ENCODE results near the gene PMS1. TPM values are rescaled to one million over a fixed set of nuclear protein-coding genes. Genes with fewer than 3 reads are reported as not detected.
"Not testable (repeated sequence)": the region's sequence is repeated elsewhere in the genome, so short reads cannot be mapped to it uniquely, and the experiment has no call there.

The PMS1 gene
- total RNA-seq, result 16.4 and 22.6 TPM in 2 replicates

DNA sequence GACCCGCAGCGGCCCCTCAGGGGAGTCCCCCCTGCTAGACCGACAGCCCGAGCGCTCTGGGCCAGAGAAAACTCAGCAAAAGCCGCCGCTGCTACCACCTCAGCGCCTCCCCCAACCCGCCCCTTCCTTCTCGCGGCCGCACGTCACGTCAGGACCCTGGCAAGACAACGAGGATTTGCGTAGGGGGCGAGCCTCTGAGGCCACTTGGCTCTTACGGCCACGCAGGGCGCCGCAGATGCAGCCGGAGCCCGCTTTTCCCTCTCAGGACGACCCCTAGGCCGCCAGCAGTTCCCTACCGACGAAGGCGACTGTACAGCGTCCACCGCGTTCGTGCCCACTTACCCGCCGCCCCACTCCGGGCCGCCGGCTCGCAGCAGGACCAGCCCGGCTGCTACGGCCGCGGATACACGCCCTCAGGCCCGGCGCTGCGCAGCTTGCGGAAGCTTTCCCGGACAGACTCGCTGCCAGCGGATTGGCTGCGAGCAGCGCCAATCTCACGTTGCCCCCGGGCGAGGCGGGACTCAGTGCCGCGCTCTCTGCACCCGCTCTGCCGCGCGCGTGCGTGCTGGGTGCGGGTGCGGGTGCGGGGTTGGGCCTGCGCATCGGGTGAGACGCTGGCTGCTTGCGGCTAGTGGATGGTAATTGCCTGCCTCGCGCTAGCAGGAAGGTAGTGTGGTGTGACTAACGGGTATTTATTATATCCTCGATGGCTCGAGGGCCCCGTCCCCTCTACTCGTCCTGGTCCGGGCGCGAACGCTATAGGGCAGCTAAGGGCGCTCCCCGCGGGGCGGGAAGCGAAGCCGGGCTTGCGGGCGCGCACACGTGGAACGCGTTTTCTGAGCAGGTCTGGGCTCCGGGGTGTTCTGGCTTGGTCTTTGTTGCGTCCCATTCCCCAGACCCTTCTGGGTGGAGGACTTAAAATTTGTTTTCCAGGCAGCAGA is at the start of gene PMS1, which contains the start of gene ORMDL1:
TSS of gene PMS1 (plus strand) at position 524 of the 941 bp plus-strand sequence. CDS start 7,360 bp downstream, outside the sequence.
TSS of gene ORMDL1 (minus strand) at position 413 of the 941 bp plus-strand sequence. CDS start 1,744 bp downstream, outside the sequence.
- DNase-seq (ENCODE audit: low read depth, low spot score), result peak; percentile 82

DNA sequence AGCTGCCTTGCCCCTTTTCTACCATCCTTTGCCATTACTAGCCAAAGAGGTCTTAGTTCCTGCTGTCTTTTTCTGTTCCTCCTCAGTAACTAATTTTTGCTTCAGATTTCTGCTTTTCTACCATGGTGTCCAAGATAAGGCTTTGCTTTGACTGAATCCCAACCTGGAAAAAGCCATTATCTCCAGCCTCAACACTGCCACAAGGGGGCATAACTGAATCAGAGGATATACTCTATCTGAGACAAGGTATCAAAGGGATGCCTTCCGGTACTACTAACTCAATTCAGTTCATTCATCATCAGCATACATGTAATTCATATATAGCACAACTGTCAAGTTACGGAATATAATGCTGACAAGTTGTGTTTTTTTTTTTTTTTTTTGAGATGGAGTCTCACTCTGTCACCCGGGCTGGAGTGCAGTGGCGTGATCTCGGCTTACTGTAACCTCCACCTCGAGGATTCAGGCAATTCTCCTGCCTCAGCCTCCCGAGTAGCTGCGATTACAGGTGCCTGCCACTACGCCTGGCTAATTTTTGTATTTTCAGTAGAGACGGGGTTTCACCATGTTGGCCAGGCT is 33.1 kb upstream of the PMS1 start:
- no peak for DNase-seq (ENCODE audit: low read depth, low spot score)

DNA sequence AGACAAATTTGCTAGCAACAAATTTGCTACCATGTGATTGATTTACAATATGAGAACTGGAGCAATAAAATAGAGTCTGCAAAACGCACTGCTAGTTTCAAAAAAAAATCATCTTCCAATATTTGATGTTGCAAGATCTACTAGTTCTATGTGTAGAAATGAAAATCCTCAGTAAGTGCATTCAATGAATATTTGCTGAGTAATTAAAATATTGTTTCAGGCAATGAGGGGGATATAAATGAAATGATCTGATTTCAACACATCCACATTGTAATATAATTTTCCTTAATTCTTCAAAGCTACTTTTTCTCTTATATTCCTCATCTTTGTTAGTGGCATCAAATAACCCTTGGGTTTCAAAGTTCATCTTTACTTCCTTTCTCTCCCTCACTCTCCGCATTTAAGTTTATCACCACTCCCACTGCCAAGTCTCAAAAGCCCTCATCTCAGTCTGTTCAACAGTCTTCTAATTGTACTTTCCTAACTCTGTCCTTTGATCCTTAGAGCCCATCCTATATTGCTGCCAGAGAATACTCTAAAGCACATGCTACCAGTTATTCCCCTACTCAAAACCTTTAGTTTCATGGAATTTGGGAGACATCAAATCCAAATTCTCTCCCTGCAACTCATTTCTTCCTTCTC is 27.8 kb upstream of the PMS1 start:
- no peak for DNase-seq (ENCODE audit: low read depth, low spot score)

DNA sequence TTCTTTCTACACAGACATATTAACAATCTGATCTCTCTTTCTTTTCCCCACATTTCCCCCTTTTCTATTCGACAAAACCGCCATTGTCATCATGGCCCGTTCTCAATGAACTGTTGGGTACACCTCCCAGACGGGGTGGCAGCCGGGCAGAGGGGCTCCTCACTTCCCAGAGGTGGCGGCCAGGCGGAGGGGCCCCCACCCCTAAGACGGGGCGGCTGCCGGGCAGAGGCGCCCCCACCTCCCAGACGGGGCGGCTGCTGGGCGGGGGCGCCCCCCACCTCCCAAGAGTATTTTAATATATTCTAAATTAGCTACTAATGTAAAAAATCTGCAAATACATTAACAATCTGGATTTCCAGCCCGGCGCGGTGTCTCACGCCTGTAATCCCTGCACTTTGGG is 24.1 kb upstream of the PMS1 start:
- not testable (repeated sequence) for DNase-seq (ENCODE audit: low read depth, low spot score)

DNA sequence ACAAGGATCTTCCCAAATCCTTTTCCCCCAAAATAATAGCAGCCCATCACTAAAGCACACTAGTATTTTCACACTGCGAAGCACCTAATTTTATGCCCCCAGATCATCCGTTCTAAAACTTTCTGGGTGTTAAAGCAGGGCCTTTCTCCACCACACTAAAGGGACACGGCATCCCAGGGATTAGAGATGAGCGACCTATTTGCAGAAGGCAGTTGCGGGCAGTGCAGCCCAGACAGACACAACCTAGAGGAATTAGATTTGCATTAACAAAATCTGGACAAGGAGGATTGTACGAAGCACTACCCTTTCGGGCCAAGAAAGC is 22.1 kb upstream of the PMS1 start:
- DNase-seq (ENCODE audit: low read depth, low spot score), result no peak

DNA sequence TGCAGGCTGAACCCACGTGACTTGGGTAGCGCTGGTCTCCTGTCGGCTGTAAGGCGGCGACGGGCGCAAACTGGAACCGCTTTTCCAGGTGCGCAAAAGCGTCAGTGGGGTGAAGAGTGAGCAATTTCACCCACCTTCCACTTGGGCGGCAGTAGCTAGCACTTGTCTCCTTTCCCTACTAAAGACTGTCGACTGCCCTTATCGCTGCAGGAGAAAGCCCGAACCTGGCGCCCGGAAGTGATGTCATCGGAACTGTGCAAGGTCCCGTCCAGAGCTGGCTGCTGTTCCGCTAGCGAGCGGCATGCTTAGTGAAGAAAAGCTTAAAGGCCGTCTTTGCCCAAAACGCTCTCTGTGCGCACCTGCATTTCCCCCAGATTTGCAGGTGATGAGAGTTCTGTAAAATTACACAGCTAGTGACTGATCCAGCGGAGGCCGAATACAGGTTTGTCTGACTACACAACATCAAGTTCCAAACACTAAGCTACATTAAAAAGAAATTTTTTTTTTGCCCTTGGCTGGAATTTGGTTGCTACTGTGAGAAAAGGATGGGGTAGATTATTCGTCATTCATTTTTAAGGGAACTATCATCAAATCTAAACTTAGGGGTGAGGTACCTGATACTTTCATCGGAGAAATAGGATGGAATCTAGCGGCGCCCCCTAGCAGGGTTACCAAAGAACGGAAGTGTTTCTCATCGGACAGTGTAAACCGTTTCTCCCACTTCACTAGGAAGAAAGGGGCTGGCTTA is 21.5 kb upstream of the PMS1 start, which contains the start of gene OSGEPL1:
TSS of gene OSGEPL1 (minus strand) at position 242 of the 748 bp plus-strand sequence. CDS start 1,152 bp downstream, outside the sequence.
- peak; percentile 71 for DNase-seq (ENCODE audit: low read depth, low spot score)

DNA sequence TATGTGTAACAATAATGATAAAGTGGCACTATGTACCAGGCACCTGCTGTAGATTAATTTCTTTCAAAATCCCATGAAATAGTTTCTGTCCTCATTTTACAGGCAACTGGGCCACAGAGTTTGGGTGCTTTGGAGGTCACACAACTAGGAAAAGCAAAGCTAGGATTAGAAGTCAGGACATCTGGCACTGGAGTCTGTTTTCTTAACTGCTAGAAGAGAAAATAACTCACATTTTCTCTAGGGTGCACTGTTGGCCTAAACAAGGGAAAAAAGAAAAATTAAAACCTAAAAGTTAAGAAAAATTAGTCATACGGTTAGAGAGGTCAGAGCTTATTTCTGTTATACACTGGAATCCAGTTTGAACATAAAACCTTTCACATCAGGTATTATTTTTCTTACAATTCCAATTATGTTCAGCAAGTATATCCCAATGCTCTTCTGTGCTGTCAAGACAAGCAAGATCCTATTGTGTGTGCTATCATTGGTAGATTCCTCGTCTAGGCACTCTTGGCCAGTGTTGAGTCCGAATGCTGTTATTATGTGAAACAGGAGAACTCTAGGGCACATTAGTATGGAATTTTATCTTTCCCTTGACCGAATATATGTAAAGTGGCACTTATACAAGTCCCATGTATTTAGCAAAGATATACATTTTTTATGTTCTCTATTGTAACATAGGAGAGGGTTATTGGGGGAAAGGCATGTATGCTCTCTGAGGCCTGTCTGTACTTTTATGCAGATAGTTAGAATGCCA is 20.2 kb upstream of the PMS1 start:
- DNase-seq (ENCODE audit: low read depth, low spot score), result no peak

DNA sequence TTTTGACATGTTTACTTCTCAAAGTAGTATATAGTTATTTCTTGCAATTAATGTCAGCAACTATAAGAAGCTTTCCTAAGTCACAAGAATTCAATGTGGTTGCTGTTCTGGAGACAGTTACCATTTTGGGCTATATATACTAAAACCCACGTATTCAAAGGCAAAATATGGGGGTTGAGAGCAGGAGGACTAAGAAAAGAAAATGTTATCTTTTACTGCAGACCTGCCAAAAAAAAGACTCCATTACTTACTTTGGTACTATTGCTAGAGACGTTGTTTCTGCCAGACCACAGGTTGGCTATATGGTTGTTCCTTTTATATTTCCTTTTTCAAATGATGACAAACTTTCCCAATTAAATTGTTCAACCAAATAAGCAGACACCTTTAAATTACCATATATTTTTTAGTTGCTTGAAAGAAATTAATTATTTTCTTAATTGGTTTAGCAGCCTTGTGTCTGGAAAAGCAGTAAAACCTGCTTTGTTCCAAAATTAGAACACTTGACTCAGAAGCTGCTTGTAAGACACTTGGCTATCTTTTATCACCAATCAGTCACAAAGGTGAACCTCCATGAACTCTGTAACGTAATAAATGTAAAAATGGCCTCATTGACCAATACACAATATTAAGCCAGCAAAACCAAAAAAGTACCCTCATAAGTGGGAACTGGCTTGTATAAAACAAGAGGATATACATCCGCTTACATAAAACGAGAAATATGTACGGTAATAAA is 13.5 kb upstream of the PMS1 start:
- no peak for DNase-seq (ENCODE audit: low read depth, low spot score)

DNA sequence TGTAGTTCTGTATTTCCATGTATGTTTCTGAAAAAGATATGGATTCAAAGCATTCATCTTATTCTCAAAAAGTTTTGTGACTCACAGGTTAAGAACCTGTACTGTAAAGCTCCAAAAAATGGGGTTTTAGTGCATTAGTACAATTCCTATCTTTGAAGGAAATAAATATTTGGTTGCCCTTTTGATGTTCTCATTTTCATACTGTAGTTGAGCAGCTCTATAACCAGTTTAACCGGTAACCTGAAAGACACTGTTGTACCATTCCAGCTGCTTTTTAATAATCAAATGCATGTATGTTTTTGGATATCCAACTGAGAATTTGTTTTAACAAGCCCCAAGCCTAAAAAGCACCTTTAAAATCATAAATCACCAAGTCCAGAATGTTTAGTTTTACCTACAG is 12.0 kb upstream of the PMS1 start:
- no peak for DNase-seq (ENCODE audit: low read depth, low spot score)

DNA sequence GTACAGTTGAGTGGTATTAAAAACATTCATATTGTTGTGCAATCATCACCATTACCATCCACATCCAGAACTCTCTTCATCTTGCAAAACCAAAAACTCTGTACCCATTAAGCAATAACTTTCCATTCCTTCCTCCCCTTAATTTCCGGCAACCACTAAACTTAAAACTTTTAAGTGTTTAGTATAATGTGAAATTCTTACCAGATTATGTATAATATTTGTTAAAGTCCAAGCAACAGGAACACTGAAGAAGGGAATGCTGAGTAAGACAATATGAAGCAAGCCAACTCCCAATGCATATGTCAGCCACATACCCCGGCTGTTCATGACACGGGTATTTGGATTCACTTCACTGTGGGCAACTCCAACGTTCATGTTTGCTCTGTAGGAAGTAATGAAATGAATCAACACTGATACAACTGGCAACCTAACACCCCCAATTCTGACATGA is 2.0 kb upstream of the PMS1 start:
- DNase-seq (ENCODE audit: low read depth, low spot score), result no peak

DNA sequence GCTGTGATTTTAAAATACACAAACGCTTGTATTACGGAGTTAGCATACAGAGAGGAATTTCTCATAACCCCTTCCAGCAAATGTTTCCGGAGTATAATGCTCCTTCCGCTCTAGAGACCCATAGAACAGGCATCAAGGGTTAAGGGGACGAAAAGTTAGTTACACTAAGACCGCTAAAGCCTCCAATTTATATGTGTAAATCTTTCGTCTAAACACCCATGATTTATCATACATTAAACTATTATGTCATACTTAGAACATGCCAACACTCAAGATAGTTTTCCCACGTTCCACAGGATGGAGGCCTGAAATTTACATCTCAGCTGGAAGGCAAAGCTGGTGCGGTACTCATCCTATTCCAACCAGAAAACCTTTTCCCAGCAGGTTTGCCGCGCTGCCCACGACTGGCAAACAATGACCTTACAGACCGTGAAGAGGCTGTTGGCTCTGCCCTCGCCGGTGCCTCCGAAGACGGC is 761 bp upstream of the PMS1 start:
- no peak for DNase-seq (ENCODE audit: low read depth, low spot score)

DNA sequence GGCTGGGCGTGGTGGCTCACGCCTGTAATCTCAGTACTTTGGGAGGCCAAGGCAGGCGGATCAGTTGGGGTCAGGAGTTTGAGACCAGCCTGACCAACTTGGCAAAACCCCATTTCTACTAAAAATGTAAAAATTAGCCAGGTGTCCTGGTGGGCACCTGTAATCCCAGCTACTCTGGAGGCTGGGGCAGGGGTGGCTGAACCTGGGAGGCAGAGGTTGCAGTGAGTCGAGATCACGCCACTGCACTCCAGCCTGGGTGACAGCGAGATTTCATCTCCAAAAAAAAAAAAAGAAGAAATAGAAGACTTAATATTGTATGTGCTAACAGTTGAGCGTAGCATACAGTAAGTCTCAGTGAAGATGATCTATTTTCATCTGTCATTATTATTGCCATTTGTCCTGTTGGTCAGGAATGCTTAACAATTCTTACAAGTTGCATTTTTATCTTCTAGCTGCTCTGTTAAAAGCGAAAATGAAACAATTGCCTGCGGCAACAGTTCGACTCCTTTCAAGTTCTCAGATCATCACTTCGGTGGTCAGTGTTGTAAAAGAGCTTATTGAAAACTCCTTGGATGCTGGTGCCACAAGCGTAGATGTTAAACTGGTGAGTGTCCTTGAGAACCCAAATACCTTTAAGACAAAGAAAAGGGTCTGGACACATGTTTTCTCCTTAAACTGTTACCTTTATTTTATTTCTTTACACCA is 7.2 kb downstream of the PMS1 start:
- DNase-seq (ENCODE audit: low read depth, low spot score), result no peak

DNA sequence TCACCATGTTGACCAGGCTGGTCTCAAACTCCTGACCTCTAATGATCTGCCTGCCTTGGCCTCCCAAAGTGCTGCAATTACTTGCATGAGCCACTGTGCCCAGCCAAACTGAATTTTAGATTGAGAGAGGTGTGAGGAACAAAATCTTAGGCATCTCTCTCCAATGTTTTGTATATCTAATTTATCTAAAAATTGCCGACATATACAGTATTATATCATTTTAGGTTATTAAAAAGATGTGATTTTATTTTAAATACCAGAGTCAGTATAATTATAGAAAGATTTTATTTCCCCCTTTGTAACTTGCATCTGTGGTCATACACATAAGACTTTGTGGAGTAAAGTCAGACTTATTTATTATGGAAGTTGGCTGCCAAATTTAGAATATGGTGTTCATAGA is 10.1 kb downstream of the PMS1 start:
- no peak for DNase-seq (ENCODE audit: low read depth, low spot score)

DNA sequence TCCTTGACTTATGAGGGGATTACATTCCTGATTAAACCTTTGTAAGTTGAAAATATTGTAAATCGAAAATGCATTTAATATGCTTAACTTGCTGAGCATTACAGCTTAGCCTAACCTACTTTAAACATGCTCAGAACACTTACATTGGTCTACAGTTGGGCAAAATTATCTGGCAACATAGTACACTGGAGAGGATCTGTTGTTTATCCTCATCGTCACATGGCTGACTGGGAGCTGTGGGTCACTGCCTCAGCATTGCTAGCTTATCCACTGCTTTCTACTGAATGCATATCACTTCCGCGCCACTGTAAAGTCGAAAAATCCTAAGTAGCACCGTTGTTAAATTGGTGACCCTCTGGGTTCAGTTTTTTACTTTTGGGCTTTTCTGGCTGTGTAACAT is 13.7 kb downstream of the PMS1 start:
- DNase-seq (ENCODE audit: low read depth, low spot score), result no peak

DNA sequence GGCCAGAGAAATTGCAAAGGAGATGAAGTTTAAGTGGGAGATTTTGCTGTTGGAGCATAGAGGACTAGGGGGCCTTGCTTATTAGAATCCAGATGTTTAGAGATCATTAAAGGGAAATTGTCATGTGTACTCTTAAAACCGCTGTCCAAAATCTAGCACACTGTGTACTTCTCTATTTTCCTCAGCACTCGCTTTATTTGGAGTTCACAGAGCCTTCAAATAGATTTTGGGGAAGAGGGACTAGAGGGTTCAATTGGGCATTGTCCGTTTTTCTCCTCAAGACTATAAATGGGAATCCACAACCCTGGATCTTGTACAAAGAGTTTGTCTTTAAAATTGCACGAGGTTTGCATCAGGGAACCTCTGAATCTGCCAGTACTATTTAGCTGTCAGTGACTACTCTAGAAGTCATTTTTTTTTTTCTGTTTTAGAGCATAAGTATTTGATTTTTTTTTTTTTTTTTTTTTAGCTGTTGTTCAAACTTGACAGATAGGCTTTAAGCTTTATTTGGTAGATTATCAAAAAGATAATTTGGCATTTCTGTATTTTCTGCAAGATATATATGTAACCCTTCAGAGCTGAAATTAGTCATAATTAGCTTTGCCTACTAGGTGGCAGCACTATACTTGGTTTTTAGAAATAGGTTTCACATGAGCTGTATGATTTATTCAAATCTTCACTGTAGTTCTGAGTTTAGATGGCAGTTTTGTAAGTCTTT is 14.2 kb downstream of the PMS1 start:
- no peak for DNase-seq (ENCODE audit: low read depth, low spot score)

DNA sequence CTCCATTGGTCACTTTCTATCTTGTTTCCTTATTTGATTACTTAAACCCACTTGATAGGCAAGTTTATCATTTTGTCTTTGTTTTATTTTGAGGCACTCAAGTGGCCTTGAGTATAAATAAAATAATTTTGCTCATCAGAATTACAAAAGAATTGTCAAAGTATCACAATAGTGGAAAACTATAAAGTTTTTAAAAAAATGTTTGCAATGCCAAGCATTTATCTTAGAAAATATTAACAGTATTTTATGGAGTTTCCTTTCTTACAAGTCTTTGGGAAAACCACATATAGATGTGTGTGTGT is 14.7 kb downstream of the PMS1 start:
- no peak for DNase-seq (ENCODE audit: low read depth, low spot score)

DNA sequence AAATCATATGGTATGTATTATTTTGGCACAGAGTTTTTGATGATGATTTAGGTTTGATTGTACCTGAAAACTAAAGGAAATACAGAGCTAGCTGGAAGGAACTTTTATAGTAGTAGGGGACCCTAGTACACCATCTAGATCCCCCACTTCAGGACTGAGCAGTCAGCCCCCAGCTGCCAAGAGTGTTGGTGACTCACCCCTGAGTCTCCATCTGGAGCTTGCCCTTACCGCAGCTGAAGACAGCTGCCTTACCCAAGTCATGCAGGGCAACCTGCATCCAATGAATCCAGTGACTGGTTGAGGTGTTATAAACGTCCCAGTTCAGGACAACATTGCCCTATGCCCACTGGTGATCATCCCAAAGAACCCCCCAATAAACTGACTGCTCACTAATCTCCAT is 15.3 kb downstream of the PMS1 start:
- no peak for DNase-seq (ENCODE audit: low read depth, low spot score)

DNA sequence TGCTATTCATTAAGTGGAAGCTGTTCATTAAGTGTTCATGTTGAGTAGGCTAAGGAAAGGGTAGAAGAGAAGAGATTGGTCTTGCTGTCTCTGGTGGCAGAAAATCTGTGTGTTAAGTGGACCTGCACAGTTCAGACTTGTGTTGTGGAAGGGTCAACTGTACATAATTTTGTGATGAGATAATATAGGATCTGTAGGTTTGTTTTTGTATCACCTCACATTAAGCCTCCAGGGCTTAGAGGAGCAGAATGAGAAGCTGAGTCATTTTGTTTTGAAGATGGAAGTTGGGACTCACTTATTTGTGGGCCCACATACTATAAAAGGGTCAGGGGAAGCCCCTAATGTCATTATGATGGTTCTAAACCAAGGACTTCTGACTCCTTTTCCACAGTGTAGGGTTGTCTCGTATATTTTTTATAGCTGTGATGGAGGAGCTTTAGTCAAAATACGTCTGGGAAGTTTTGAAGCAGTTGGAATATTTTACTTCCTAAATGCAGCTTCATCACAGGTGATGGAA is 18.2 kb downstream of the PMS1 start:
- no peak for DNase-seq (ENCODE audit: low read depth, low spot score)

DNA sequence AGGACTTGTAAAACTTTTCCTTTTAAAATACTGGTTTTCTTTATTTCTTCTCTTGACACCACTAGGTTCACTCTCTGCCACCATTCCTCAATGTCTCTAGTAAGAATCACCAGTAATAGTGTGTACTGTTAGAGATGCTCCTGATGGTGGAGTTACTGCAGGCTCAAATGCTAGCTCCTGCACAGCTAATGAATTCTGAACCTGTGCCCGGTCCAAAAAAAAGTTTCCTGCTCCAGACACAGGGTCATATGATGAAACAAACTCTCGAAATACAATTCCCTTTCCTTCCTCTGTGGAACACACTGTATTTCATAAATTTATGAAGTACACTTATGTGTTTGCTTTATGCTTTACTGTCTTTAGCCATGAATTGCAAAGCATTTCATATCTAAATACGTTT is 19.2 kb downstream of the PMS1 start:
- DNase-seq (ENCODE audit: low read depth, low spot score), result no peak
